ENCODE data around the gene C1QL1.

The C1QL1 gene

DNA sequence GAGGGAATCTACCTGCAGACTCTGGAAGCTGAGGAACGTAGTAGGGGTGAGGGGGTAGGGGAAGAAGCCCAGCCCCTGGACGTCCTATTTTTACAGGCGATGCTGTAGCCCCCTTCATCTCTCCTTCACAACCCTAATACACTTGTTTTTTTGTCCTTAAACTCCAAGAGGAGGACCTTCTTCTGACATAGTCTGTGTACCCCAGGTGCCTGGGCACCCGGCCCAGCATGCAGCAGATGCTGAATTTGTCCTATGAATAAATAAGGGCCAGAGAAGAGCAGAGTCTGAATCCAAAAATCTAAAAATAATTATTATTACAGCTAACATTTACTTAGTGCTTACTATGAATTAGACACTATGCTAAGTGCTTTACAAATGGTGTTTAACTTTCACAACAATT lies 25.6 kb downstream of the C1QL1 start:
- no peak overlapping the region for H3K4me3 ChIP-seq (ENCODE audit: low read length)
- no peaks in the 10 kb centered on the region for H3K9me3 ChIP-seq (ENCODE audit: insufficient read depth, low read length)
- peaks cover 46% of the 10 kb centered on the region for H3K36me3 ChIP-seq (replicated peaks; ENCODE audit: low read depth, low read length)
- no peak overlapping the region for H3K4me2 ChIP-seq (ENCODE audit: low read length)
- peaks cover 99% of the 10 kb centered on the region for H3K79me2 ChIP-seq (ENCODE audit: low read length)
- 0 out of 2 replicates have a peak, but pooled peaks cover 2% of the 10 kb centered on the region for H4K20me1 ChIP-seq (ENCODE audit: insufficient read depth, low read length)
- TF ChIP-seq, protein P1, sequence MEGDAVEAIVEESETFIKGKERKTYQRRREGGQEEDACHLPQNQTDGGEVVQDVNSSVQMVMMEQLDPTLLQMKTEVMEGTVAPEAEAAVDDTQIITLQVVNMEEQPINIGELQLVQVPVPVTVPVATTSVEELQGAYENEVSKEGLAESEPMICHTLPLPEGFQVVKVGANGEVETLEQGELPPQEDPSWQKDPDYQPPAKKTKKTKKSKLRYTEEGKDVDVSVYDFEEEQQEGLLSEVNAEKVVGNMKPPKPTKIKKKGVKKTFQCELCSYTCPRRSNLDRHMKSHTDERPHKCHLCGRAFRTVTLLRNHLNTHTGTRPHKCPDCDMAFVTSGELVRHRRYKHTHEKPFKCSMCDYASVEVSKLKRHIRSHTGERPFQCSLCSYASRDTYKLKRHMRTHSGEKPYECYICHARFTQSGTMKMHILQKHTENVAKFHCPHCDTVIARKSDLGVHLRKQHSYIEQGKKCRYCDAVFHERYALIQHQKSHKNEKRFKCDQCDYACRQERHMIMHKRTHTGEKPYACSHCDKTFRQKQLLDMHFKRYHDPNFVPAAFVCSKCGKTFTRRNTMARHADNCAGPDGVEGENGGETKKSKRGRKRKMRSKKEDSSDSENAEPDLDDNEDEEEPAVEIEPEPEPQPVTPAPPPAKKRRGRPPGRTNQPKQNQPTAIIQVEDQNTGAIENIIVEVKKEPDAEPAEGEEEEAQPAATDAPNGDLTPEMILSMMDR (IDR thresholded peaks at IDR 0.05; ENCODE audit: low read depth, low read length): no peak
- TF ChIP-seq EZH2phosphoT487 (IDR thresholded peaks at IDR 0.05; ENCODE audit: low read depth): no peak
- H3K9ac ChIP-seq (ENCODE audit: low read length): no peak overlapping the region
- no peaks in the 10 kb centered on the region for H3K27me3 ChIP-seq (ENCODE audit: low read depth, low read length)
- no peak overlapping the region for H3K27ac ChIP-seq (ENCODE audit: low read length)
- H3K4me1 ChIP-seq (ENCODE audit: low read length): peaks cover 5% of the 10 kb centered on the region
- H2AFZ ChIP-seq (ENCODE audit: low read depth, low read length): no peak overlapping the region

DNA sequence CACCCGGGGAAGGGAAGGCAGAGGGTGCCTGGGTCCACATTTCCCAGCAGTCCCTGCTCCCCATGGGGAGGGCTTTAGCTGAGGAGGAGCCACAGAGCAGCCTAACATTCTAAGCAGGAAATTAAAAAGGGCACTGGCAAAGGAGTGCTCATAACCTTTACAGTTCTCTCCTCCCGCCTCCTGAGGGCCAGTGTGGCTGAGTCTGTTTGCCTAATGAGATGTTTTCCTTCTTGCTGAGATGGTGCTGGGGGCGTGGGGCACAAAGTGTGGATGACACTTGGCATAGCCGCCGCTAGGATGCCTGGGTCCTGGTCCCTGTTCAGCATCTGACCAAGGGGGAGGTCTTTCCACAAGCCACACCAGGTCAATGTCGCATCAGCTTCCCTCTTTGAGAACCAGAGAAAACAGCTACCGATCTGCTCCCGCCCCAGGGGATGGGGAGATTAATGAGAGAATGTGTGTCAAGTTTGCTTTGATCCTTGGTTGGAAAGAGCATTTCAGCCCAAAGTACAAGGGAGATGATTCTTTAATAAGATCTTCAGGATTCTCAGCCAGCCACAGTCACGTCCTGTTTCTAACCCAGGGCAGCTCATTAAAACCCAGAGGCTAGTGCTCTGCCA lies 26.3 kb downstream of the C1QL1 start:
- Histone ChIP-seq H3K9me3 (ENCODE audit: insufficient read depth, low read length) (no peaks in the 10 kb centered on the region), H3K4me1 (ENCODE audit: low read length) (peaks cover 5% of the 10 kb centered on the region), H3K9ac (ENCODE audit: low read length) (no peak overlapping the region), H3K27me3 (ENCODE audit: low read depth, low read length) (no peaks in the 10 kb centered on the region), H2AFZ (ENCODE audit: low read depth, low read length) (no peak overlapping the region), H3K4me3 (ENCODE audit: low read length) (no peak overlapping the region), H3K79me2 (ENCODE audit: low read length) (peaks cover 99% of the 10 kb centered on the region), H3K27ac (ENCODE audit: low read length) (no peak overlapping the region), H4K20me1 (ENCODE audit: insufficient read depth, low read length) (0 out of 2 replicates have a peak, but pooled peaks cover 2% of the 10 kb centered on the region), H3K4me2 (ENCODE audit: low read length) (no peak overlapping the region), H3K36me3 (replicated peaks; ENCODE audit: low read depth, low read length) (peaks cover 50% of the 10 kb centered on the region)
- TF ChIP-seq, protein P1 (IDR thresholded peaks at IDR 0.05; ENCODE audit: low read depth, low read length): no peak
- TF ChIP-seq EZH2phosphoT487 (IDR thresholded peaks at IDR 0.05; ENCODE audit: low read depth): no peak

DNA sequence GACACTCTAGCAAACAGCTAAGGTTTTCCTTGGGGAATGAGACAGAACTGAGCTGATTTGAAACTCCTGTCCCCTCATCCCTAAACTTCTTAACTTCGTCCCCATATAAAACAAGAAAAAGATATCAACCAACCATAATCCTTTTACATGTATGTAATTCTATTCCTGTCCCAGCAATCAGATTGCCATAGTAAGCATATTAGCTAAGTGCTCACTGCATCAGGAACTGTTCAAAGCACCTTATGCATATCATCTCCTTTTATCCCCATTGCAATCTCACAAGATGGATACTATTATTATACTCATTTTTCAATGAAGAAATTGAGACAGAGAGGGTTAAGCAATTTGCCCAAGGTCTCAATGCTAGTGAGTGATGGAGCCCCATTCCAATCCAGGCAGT lies 27.3 kb downstream of the C1QL1 start:
- Histone ChIP-seq H3K9me3 (ENCODE audit: insufficient read depth, low read length) (no peaks in the 10 kb centered on the region), H3K79me2 (ENCODE audit: low read length) (peaks cover 94% of the 10 kb centered on the region), H3K36me3 (replicated peaks; ENCODE audit: low read depth, low read length) (peaks cover 47% of the 10 kb centered on the region), H3K9ac (ENCODE audit: low read length) (no peak overlapping the region), H3K27ac (ENCODE audit: low read length) (no peak overlapping the region), H3K4me3 (ENCODE audit: low read length) (no peak overlapping the region), H3K27me3 (ENCODE audit: low read depth, low read length) (no peaks in the 10 kb centered on the region), H3K4me2 (ENCODE audit: low read length) (no peak overlapping the region), H3K4me1 (ENCODE audit: low read length) (no peaks in the 10 kb centered on the region), H2AFZ (ENCODE audit: low read depth, low read length) (no peak overlapping the region), H4K20me1 (ENCODE audit: insufficient read depth, low read length) (peaks cover 2% of the 10 kb centered on the region; the same call in 1 of the 2 replicates)
- TF ChIP-seq EZH2phosphoT487 (IDR thresholded peaks at IDR 0.05; ENCODE audit: low read depth): no peak
- TF ChIP-seq, protein P1 (IDR thresholded peaks at IDR 0.05; ENCODE audit: low read depth, low read length): no peak

DNA sequence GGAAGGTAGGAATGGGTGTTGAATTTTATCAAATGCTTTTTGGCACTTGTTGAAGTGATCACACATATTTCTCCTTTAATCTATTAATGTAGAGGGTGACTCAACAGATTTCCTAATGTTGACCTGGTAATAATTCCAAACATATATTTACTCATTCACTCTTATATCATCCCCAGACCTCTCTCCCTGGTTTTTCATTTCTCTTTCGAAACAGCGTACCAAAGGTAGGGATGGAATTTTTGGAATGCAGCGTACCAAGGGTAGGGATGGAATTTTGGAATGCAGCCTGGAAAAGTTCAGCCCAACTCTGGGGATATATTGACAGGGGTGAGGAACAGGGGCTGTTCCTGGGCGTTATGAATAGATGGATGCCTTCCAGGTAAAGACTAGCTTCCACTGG lies 27.8 kb downstream of the C1QL1 start:
- no peaks in the 10 kb centered on the region for H3K4me1 ChIP-seq (ENCODE audit: low read length)
- H3K27ac ChIP-seq (ENCODE audit: low read length): no peak overlapping the region
- no peak overlapping the region for H3K4me3 ChIP-seq (ENCODE audit: low read length)
- H3K36me3 ChIP-seq (replicated peaks; ENCODE audit: low read depth, low read length): peaks cover 51% of the 10 kb centered on the region
- no peaks in the 10 kb centered on the region for H3K27me3 ChIP-seq (ENCODE audit: low read depth, low read length)
- no peaks in the 10 kb centered on the region for H3K9me3 ChIP-seq (ENCODE audit: insufficient read depth, low read length)
- TF ChIP-seq, protein P1 (IDR thresholded peaks at IDR 0.05; ENCODE audit: low read depth, low read length): no peak
- no peak for TF ChIP-seq EZH2phosphoT487 (IDR thresholded peaks at IDR 0.05; ENCODE audit: low read depth)
- H2AFZ ChIP-seq (ENCODE audit: low read depth, low read length): no peak overlapping the region
- H3K79me2 ChIP-seq (ENCODE audit: low read length): peaks cover 89% of the 10 kb centered on the region
- no peak overlapping the region for H3K9ac ChIP-seq (ENCODE audit: low read length)
- peaks cover 2% of the 10 kb centered on the region; the same call in 1 of the 2 replicates for H4K20me1 ChIP-seq (ENCODE audit: insufficient read depth, low read length)
- no peak overlapping the region for H3K4me2 ChIP-seq (ENCODE audit: low read length)
